Activated CD8-positive, alpha-beta memory T cell treated with anti-CD3 and anti-CD28 coated beads for 48 hours (primary cell): ENCODE data around the gene CCDC97.
"Not testable (repeated sequence)": the region's sequence is repeated elsewhere in the genome, so short reads cannot be mapped to it uniquely, and the experiment has no call there.

Experiments
- DNase-seq, 3 experiments: peaks; one replicate each; pipeline ENCODE4 v3.0.0-alpha.2; 2020; ENCODE audit warnings: low read depth in 2 of 3, low spot score in 2 of 3

CCDC97 gene

DNA sequence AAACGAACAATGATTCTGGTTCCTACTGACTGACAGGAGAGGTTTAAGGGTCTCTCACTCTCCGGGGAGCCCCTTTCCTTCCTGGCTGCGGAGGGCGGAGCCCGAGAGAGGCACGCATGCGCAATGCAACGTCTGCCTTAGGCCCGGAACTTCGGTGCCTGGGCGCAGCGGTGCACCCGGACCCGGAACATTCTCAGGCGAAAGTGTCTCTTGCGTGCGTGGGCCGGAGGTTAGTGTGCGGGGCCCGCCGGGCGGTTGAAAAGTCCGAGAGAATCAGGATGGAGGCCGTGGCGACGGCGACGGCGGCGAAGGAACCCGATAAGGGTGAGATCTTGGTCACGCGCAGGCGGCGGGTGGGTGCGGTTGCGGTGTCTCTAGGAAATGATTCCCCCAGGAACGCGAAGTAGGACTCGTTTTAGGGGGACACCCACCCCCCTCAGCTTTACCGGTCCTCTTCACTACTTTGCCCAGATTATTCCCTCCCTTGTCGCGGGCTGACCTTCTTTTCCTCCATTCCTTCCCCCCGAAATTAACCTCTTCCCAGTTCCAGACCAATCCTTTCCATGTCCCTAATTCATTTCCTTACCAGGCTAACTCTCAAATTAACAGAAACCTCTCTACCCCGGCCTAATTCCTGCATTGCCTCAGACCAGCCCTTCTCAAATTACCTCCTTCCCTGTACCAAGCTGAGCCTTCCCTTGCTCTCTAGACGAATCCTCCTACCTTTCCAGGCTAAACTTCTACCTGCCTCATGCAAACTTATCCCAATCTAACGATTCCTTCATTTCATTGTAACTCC, at the start of gene CCDC97:
Gene CCDC97, plus strand, starts transcription at position 140 of the 799 bp plus-strand sequence. Its CDS starts 139 bp downstream, at position 279.
- peak; percentile 78 to 87 (median 83) for DNase-seq

- no peak for DNase-seq
These were observed 48.3 kb upstream of the CCDC97 start for GRCh38 chr19:41261474-41262190.

DNA sequence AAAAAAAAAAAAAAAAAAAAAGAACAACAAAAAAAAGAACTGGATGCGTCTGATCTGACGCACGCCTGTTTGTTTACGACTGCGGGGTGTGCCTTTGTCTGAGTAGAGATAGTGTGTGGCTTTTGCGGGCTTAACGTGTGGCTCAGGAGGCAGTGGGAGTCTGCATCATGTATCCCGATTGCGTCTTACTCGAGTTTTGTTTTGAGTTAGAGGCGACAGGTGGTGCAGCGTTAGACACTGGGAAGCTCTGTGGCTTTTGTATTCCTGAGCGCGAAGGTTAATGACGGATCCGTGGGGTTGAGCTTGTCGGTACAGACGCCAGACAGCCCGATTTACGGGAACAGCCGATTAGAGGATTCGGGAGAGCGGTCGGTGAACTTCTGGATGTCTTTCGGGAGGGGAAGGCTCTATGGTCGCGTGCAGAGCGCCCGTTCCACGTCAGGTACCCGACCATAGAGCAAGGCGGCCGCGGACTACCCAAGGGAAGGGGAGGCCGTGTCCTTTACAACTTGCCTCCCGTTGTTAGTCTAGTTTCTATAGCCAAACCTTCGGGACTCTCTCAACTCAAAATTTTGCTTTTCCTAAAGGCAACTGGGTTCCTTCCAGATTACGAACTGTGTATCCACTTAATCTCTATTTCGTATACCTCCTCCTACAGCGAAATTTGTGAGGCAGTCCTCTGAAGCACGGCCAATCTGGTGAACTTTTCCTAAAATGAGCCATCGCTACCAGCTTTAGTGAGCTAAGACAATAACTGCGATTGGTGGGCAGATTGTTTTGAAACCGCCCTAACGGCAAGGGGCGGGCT, 46.7 kb upstream of the CCDC97 start:
- peak; percentile 49 to 68 (median 49) for DNase-seq

GRCh38 chr19:41263850-41264580, 46.0 kb upstream of the CCDC97 start, which contains the start of gene HNRNPUL1:
Gene HNRNPUL1, plus strand, starts transcription at chr19:41264372. Its CDS starts 132 bp downstream, at chr19:41264504.
- peak; percentile 98 to 100 (median 99) for DNase-seq

DNA sequence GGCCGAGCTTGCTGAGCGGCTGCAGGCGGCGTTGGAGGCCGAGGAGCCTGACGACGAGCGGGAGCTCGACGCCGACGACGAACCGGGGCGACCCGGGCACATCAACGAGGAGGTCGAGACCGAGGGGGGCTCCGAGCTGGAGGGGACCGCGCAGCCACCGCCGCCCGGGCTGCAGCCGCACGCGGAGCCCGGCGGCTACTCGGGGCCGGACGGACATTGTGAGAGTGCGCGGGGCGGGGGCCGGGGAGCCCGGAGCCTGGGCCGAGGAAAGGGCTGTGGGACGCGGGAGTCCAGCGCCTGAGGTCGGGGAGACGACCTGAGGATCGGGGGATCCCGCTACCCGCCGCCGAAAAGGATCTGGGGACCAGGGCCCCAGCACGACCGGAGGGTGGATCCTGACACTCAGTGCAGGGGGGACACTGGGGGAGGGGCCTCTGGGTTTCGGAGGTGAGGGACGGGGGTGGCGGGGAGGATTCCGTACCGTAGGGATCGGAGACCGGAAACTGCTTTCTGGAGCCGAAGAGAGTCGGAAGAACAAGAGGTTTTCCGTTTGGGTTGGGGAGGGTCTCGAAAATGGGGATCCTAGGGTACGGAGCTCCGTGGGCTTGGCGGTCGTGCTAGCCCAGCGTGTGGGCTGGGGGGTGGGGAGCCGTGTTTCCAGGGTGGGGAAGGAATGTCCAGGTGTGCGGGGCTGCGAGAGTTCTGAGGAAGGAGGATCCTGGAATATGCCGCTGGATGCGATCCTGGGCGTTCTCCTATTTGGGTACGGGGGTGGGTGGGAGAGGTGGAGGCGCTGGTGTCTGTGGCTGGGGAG, 45.2 kb upstream of the CCDC97 start:
- peak in 2 of 3 experiments; percentile 22 to 33 for DNase-seq

DNA sequence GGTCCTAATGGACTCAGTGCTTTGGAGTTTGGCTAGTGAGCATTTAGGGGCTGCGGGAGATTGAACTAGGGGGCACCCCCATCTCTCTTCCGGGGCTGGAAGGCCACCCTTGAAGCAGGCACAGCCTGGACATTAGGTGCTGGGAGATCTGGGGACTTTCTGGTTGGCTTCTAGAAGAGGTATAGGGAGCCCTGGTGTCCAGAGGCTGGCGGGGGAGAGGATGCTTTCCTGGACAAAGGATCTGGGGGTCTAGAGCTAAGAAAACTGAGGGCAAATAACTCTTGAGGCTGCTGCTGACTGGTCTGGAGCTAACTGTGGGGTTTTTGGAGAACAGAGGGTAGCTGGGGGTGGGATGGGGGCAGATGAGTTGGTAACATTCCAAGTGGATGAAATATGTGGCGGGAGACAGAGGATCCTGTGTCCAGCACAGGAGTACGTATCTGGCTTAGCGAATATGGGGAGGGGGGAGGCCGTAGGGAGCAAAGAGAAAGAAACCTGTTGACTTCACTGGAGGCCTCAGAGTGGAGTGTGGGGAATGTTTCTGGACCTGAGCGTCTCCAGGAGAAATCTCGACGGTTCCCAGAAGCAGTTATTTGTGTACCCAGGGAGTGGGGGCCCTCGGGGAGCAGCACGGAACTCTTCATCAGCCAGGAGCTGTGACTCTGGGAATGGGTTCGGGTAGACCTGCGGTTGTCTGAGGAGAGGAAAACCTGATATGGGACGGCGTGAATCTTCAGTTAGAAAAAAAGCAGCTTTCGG, 44.4 kb upstream of the CCDC97 start:
- no peak for DNase-seq

DNA sequence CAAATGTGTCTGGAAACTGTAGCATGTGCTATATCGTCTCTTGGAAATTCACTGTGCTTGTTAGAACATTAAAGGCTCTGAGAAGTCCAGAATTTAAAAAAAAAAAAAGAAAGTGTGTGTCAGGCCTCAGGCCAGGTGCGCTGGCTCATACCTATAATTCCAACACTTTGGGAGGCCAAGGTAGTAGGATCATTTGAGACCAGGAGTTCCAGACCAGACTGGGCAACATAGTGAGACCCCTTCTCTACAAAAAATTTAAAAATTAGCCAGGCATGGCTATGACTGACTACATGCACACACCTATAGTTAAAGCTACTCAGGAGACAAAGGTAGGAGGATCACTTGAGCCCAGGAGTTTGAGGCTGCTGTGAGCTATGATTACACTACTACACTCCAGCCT, 40.9 kb upstream of the CCDC97 start:
- DNase-seq = no peak

- DNase-seq = no peak
These were observed 40.4 kb upstream of the CCDC97 start for GRCh38 chr19:41269571-41269970.

DNA sequence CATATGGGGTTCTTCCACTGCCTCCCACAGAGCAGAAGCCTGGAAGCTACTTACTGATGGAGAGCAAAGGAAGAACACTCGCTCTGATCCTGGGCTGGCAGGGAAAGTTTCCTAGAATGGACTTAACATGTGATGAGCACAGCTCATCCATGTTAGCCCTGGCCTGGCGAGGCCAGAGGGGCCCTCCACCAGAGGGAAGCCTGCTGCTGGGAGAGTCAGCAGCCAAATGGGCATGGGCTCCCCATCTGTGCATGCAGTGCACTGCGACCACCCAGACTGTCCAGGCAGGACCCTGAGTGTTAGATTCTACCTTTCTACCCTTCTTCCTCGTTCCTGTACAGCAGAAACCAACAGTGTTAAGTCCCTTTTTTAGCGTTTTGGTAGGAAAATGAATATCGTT, 36.9 kb upstream of the CCDC97 start:
- DNase-seq = no peak

DNA sequence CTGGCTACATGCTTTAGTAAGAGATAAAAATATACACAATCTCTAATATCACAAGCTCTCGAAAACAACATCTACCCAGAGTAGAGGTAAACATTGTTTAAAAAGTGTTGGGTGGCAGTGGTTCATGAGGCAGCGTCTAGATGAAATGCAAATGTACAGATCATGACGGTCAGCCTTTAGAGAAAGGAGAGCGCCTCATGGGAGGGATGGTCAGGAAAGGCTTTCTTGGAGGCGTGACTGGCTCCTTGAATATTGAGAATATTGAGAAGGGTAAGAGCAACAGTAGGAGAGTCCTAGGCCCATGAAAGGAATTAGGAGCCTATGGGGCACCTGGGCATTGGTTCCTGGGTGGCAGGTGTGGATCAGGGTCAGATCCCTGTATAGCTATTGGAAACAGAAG, 35.2 kb upstream of the CCDC97 start:
- no peak for DNase-seq

DNA sequence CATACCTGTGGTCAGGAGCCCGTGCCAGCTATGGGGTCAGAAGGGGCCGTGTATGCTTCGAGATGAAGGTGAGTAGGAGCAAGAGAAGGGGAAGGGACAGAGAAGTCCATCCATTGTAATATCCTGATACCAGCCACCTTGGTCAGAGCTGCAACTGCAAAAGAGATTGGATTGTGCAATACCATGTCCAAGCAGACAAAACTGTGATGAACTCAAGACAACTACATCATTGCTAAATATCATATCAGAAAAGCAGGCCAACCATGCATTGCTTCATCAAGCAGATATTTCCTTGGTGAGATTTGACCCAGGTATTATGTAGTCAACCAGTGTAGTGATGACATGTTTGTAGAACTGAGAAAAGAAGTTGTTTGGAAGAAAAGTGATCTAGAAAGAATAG, 33.7 kb upstream of the CCDC97 start:
- no peak for DNase-seq

GRCh38 chr19:41278478-41278877, 31.5 kb upstream of the CCDC97 start:
- DNase-seq = no peak

DNA sequence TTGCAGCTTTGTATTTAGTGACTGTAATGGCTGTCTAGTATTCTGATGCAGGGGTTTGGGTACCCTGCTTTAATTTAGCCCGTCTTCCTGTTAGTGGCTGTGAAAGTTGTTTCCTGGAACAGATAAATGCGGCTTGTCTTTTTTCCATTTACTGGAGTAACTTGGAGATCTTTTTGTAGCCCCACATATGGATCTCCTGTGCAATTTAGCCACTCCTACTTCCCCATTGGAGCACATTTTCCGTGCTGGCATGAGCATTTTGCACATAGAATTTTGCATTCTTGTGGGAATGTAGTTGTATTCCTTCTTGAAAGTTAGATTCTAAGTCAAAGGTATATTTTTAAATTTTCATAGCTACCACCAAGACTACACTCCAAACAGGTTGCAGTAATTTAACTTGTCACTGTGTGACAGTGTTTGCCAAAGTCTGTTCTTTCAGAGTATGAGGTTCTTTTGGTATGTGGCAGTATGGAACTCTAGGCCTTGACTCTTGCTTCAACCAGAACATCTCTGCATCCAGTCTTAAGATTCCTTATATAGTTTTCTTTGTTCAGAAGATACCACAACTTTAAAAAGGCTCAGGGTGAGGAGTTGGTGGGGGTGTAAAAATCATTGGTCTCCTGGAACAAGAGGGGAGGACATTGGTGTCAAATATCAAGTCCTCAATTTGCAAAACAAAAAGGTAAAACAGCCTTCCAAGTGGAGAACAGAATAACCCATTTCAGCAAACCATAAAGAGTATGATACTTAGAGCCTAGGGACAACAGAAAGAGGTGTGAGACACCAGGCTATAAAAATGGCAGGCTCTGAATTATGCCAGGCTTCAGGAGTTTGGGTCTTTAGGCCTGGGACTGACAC, 21.1 kb upstream of the CCDC97 start:
- no peak for DNase-seq

DNA sequence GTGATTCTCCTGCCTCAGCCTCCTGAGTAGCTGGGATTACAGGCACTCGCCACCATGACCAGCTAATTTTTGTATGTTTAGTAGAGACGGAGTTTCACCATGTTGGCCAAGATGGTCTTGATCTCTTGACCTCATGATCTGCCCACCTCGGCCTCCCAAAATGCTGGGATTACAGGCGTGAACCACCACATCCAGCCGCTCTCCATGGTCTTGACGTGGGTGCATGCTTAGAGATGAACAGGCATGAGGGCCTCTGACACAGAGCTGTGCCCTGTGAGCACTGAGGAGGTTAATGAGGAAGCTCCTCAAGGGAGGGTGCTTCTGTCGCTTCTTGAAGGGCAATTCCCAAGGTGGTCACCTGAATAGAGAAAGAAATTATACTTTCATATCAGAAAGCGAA, 20.2 kb upstream of the CCDC97 start:
- DNase-seq = not testable (repeated sequence)

GRCh38 chr19:41294393-41294792, 15.6 kb upstream of the CCDC97 start:
- no peak for DNase-seq

DNA sequence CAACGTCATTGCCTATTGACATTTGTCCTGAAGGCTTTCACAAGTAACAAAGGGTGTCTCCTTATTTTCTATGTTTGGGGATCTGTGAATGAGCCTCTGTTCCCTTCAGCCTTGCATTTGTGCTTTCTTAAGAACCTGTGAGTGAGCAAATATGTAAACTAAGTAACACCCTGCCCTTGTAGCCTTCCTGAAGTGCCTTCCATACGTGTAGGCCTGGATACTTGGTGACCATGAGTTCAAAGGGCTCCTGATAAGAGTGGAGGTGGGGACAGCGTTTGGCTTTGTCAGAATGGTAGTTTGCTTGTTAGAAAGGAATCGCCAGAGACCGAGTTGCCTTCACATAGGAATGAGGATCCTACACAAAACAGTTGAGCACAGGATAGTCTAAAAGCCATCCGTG, 14.5 kb upstream of the CCDC97 start:
- no peak for DNase-seq

DNA sequence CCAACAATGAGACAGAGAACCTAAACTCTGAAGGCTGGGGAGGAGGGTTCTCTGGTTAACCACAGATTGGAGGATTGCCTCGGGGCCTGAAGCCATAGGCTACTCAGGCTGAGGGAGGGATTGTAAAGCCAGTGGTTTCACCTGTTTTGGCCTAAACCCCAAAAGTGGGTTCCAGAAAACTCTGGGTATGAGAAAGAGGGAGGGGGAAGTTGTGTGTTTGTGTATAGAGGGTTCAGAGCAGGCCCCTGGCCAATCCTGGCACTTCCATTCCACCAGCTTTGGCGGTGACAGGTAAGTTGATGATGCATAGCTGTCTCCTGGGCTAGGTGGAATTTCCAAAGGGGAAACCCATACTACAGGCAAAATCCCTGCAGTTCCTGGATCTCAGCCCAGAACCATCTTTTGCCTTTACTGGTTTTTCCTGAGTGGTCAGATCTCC, 13.5 kb upstream of the CCDC97 start:
- DNase-seq = no peak

GRCh38 chr19:41297628-41298347, 12.2 kb upstream of the CCDC97 start:
- DNase-seq = no peak
